ENCODE results near the gene HOXB5.

The HOXB5 gene

GRCh38 chr17:48591255-48592056 lies 2.1 kb downstream of the HOXB5 start:
- DNase-seq (ENCODE audit: low read depth in 2 of 2, low spot score in 1 of 2), result no peak

- no peak for DNase-seq (ENCODE audit: low read depth in 2 of 2, low spot score in 1 of 2)
Measured at GRCh38 chr17:48590607-48591161, 2.9 kb downstream of the HOXB5 start.

GRCh38 chr17:48589831-48590606 lies 3.6 kb downstream of the HOXB5 start, which contains the start of gene HOXB3:
Gene HOXB3 (minus strand): TSS chr17:48590241. CDS start chr17:48552474, 37,767 bp downstream.
- DNase-seq (ENCODE audit: low read depth in 2 of 2, low spot score in 1 of 2), result no peak

- DNase-seq (ENCODE audit: low read depth in 2 of 2, low spot score in 1 of 2), result no peak
Measured at GRCh38 chr17:48589060-48589830, 4.3 kb downstream of the HOXB5 start.

GRCh38 chr17:48588528-48588927 lies 5.1 kb downstream of the HOXB5 start:
- no peak for DNase-seq (ENCODE audit: low read depth in 2 of 2, low spot score in 1 of 2)

GRCh38 chr17:48588074-48588415 lies 5.5 kb downstream of the HOXB5 start:
- no peak for DNase-seq (ENCODE audit: low read depth in 2 of 2, low spot score in 1 of 2)

GRCh38 chr17:48587276-48588073 lies 6.1 kb downstream of the HOXB5 start:
- no peak for DNase-seq (ENCODE audit: low read depth in 2 of 2, low spot score in 1 of 2)

GRCh38 chr17:48586355-48587258 lies 7.0 kb downstream of the HOXB5 start:
- DNase-seq (ENCODE audit: low read depth in 2 of 2, low spot score in 1 of 2), result no peak

GRCh38 chr17:48584223-48584741 lies 9.3 kb downstream of the HOXB5 start:
- no peak for DNase-seq (ENCODE audit: low read depth in 2 of 2, low spot score in 1 of 2)

GRCh38 chr17:48583708-48584222 lies 9.8 kb downstream of the HOXB5 start:
- no peak for DNase-seq (ENCODE audit: low read depth in 2 of 2, low spot score in 1 of 2)

GRCh38 chr17:48582750-48583069 lies 10.9 kb downstream of the HOXB5 start:
- no peak for DNase-seq (ENCODE audit: low read depth in 2 of 2, low spot score in 1 of 2)

- DNase-seq (ENCODE audit: low read depth in 2 of 2, low spot score in 1 of 2), result no peak
Measured at GRCh38 chr17:48579760-48580554, 13.6 kb downstream of the HOXB5 start.

GRCh38 chr17:48579471-48579759 lies 14.2 kb downstream of the HOXB5 start:
- no peak for DNase-seq (ENCODE audit: low read depth in 2 of 2, low spot score in 1 of 2)

GRCh38 chr17:48578616-48579470 lies 14.7 kb downstream of the HOXB5 start:
- DNase-seq (ENCODE audit: low read depth in 2 of 2, low spot score in 1 of 2), result no peak

GRCh38 chr17:48577946-48578615 lies 15.5 kb downstream of the HOXB5 start, which contains the start of gene HOXB4:
Gene HOXB4 (minus strand): TSS chr17:48578350. CDS start chr17:48578319, 31 bp downstream.
- peak in 1 of 2 donors; percentile 35 for DNase-seq (ENCODE audit: low read depth in 2 of 2, low spot score in 1 of 2)

GRCh38 chr17:48577330-48577945 lies 16.1 kb downstream of the HOXB5 start:
- no peak for DNase-seq (ENCODE audit: low read depth in 2 of 2, low spot score in 1 of 2)
